CD4-positive, CD25-positive, alpha-beta regulatory T cell (primary cell): ENCODE measurements around the gene JAM3. TPM values are rescaled to one million over a fixed set of nuclear protein-coding genes. Genes with fewer than 3 reads are reported as not detected.

ENCODE experiments used
- ATAC-seq, 2 donors: fragments of 150-1000 bp; cut with Tn5 transposase; one replicate each; pipeline ENCODE4 v1.10.0; 2021; ENCODE audit warnings: low read depth in 2 of 2, moderate number of reproducible peaks in 2 of 2, moderate library complexity in 1 of 2
- DNase-seq, 3 donors: peaks; one replicate each; pipeline versions ENCODE4 v3.0.0 to v3.0.0-alpha.2; 2012 to 2022; ENCODE audit warnings: mixed read lengths in 1 of 3
- H3K27ac ChIP-seq: one replicate; pipeline ENCODE4 v1.7.0; 2013; ENCODE audit warnings: mild to moderate bottlenecking, low read length; ENCODE audit not compliant: insufficient read depth, poor library complexity, severe bottlenecking
- H3K27me3 ChIP-seq: one replicate; pipeline ENCODE4 v1.7.0; 2013; ENCODE audit warnings: low read length; ENCODE audit not compliant: control insufficient read depth, insufficient read depth
- H3K36me3 ChIP-seq: one replicate; pipeline ENCODE4 v1.7.0; 2013; ENCODE audit warnings: mild to moderate bottlenecking, low read length, moderate library complexity; ENCODE audit not compliant: control insufficient read depth, insufficient read depth
- H3K4me1 ChIP-seq: 2 replicates; pipeline ENCODE4 v1.7.0; 2013; ENCODE audit warnings: mild to moderate bottlenecking, low read length; ENCODE audit not compliant: insufficient read depth, control insufficient read depth, poor library complexity, severe bottlenecking
- H3K4me3 ChIP-seq: one replicate; pipeline ENCODE4 v1.7.0; 2013; ENCODE audit warnings: low read depth, mild to moderate bottlenecking, low read length, moderate library complexity
- H3K9me3 ChIP-seq, 2 experiments: 1 replicate in 1 of 2; 2 replicates in 1 of 2; pipeline ENCODE4 v1.7.0; 2013; ENCODE audit warnings: low read length in 2 of 2, mild to moderate bottlenecking in 1 of 2, moderate library complexity in 1 of 2; ENCODE audit not compliant: control insufficient read depth in 2 of 2
- H3K27ac Mint-ChIP-seq, 3 donors: one replicate each; pipeline ENCODE4 v1.8.0; 2020 to 2022; ENCODE audit warnings: mild to moderate bottlenecking in 3 of 3, mixed read lengths in 3 of 3, moderate library complexity in 2 of 3
- H3K27me3 Mint-ChIP-seq: one replicate; pipeline ENCODE4 v1.8.0; 2022; ENCODE audit warnings: mild to moderate bottlenecking, mixed read lengths
- H3K36me3 Mint-ChIP-seq: one replicate; pipeline ENCODE4 v1.8.0; 2020; ENCODE audit warnings: mixed read lengths
- H3K4me1 Mint-ChIP-seq, 4 donors: one replicate each; pipeline ENCODE4 v1.8.0; 2020 to 2022; ENCODE audit warnings: mixed read lengths in 4 of 4, mild to moderate bottlenecking in 1 of 4
- H3K4me3 Mint-ChIP-seq, 4 donors: one replicate each; pipeline ENCODE4 v1.8.0; 2020 to 2022; ENCODE audit warnings: mild to moderate bottlenecking in 4 of 4, mixed read lengths in 4 of 4, moderate library complexity in 3 of 4
- H3K9me3 Mint-ChIP-seq, 7 donors: one replicate each; pipeline ENCODE4 v1.8.0; 2020 to 2022; ENCODE audit warnings: mixed read lengths in 7 of 7, mild to moderate bottlenecking in 3 of 7, moderate library complexity in 2 of 7
- polyA plus RNA-seq, 4 donors: library from polyadenylated mRNA; unstranded; fragments of 300-500 nt; fragmentation: Illumina TruSeq; gene quantifications; one replicate each; pipeline ENCODE4 v1.2.3, GENCODE V29; 2021
- total RNA-seq: library from RNA; stranded (reverse); gene quantifications from one replicate; pipeline ENCODE4 v1.2.3, GENCODE V29; 2022

The JAM3 gene
- total and polyA plus RNA-seq, 5 donors from 2014 or later: 3.1 to 5.5 (median 3.3) TPM

DNA sequence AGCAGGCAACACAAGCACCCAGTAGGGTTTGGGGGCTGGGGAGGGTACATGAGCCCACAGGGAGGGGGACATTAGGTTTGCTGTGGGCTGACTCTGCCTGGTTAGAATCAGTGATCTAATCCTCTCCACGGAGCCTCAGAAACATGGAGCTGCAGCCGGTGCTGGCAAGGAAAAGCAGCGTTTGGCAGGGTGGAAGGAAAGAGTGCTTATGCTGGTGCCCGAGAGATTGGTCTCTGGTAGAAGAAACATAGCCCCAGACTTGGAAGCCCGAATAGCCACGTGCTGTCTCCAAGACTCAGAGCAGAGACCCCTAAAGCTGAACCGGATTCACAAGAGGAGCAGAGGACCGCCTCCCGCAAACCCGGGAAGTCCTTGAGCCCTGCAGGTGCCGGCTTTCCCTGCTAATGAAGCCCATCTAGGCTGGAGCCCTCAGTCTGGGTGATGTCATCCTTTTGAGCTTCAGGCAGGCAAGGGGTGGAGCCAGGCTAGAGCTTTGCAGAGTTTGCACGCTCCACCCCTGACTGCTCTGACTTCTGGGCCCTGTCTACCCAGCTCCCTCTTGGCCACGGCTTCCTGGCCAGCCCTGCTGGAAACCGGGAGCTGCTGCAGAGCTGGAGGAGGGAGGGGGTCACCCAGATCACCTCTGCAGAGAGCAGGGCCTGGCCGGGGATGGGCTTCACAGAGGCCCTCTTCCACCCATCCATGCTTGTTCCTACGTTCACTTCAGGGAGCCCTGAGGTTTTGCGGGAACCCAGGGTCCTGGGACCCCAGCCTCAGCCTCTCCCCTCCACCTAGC, 35.0 kb upstream of the JAM3 start:
- H3K4me1 ChIP-seq: peaks cover 49% of the 10 kb centered on the region
- Mint-ChIP-seq H3K9me3 (peaks cover 0 to 1% (median 0%) of the 10 kb centered on the region in 7 donors), H3K27me3 (peaks cover 9% of the 10 kb centered on the region), H3K36me3 (no peaks in the 10 kb centered on the region), H3K4me1 (peaks cover 4 to 76% (median 40%) of the 10 kb centered on the region in 4 donors), H3K27ac (peak overlapping the region; percentile 77 to 92 (median 91)), H3K4me3 (peak overlapping the region; percentile 74 to 87 (median 86))
- peak overlapping the region; percentile 34 for H3K4me3 ChIP-seq
- peak; percentile 46 to 88 (median 54) for DNase-seq
- peak; percentile 85 to 88 for ATAC-seq
- no peaks in the 10 kb centered on the region for H3K36me3 ChIP-seq
- H3K9me3 ChIP-seq: no peaks in the 10 kb centered on the region
- peak overlapping the region; percentile 53 for H3K27ac ChIP-seq
- no peaks in the 10 kb centered on the region for H3K27me3 ChIP-seq

DNA sequence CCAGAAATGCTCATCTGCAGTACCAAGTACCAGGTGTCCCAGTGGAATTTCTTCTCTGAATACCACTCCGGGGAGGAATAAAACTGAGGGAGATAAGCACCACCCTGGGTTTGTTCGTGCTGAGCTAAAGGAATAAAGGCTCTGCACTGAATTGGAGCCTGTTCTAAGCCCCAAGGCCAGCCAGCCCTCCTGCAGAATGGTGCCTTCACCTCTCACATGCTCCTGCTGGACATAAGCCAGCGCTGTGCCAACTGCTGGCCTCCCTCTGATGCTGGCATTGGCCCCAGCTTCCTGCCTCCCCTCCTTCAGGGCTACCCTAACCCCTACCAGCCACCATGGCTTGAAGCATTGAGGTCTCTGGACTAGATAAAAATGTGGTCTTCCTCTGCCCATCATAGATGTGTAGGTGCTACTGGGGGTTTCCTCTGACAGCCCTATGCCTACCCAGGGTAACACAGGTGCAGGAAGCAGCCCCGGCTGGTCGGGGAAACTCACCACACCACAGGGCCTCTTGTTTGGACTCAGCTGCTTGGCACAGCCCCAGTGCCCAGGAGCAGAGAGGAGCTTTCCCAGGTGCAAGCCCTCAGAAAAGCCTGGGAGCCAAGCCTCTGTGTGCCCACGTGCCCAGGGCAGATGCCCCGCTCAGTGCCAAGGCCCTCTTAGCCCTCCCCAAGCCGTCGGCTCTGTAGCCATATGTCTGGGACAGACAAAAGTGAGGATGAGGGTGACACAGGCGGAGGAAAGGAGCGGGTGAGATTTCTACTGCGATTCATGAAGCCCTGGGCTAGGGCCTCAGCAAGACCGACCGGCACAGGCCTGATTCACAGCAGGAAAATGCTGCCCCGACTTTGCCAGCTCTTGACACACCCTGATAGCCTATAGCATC, 34.1 kb upstream of the JAM3 start:
- Mint-ChIP-seq H3K4me3 (peak overlapping the region; percentile 38 to 93 (median 90)), H3K36me3 (no peaks in the 10 kb centered on the region), H3K9me3 (peaks cover 0 to 1% (median 0%) of the 10 kb centered on the region in 7 donors), H3K4me1 (peaks cover 4 to 69% (median 37%) of the 10 kb centered on the region in 4 donors), H3K27me3 (peaks cover 9% of the 10 kb centered on the region), H3K27ac (peak overlapping the region; percentile 43 to 92 (median 91))
- no peak overlapping the region for H3K4me3 ChIP-seq
- H3K36me3 ChIP-seq: no peaks in the 10 kb centered on the region
- H3K9me3 ChIP-seq: no peaks in the 10 kb centered on the region
- H3K27ac ChIP-seq: peak overlapping the region; percentile 16
- no peaks in the 10 kb centered on the region for H3K27me3 ChIP-seq
- H3K4me1 ChIP-seq: peaks cover 49% of the 10 kb centered on the region
- DNase-seq (peak in 1 of 3 donors; percentile 24), ATAC-seq (no peak)

DNA sequence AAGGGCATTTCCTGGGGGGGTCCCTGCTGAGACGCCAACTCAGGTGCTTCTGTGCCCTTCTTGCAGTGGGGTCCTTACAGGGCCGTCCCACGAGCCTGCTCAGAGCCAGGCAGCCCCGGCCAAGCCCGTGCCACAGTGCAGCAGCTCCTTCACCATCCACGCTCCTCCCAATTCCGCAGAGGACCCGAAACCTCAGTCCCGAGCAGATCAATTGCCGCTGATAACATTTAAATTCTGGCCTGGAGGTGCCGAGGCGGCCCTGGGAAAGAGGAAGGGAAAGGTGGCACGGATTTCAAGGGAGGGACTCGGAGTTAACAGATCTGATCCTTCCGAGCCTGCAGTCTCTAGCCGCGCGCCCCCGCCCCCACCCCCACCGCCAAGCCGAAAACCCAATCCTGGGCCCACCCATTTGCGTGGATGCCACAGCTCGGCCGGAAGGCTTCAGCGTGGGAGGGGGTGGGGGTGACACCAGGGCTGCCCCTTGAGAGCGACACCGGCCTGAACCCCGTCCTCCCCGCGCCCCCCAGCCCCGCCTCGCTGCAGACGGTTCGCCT, 32.3 kb upstream of the JAM3 start:
- Mint-ChIP-seq H3K4me3 (peak overlapping the region; percentile 87 to 98 (median 93)), H3K27me3 (peaks cover 4% of the 10 kb centered on the region), H3K36me3 (no peaks in the 10 kb centered on the region), H3K9me3 (peaks cover 0 to 1% (median 0%) of the 10 kb centered on the region in 7 donors), H3K27ac (peak overlapping the region; percentile 85 to 94 (median 86)), H3K4me1 (peaks cover 0 to 59% (median 32%) of the 10 kb centered on the region in 4 donors)
- ATAC-seq: peak in 1 of 2 donors; percentile 9
- no peaks in the 10 kb centered on the region for H3K27me3 ChIP-seq
- H3K4me1 ChIP-seq: peaks cover 49% of the 10 kb centered on the region
- H3K4me3 ChIP-seq: peak overlapping the region; percentile 66
- H3K9me3 ChIP-seq: no peaks in the 10 kb centered on the region
- no peaks in the 10 kb centered on the region for H3K36me3 ChIP-seq
- peak; percentile 18 to 47 (median 24) for DNase-seq
- peak overlapping the region; percentile 89 for H3K27ac ChIP-seq

DNA sequence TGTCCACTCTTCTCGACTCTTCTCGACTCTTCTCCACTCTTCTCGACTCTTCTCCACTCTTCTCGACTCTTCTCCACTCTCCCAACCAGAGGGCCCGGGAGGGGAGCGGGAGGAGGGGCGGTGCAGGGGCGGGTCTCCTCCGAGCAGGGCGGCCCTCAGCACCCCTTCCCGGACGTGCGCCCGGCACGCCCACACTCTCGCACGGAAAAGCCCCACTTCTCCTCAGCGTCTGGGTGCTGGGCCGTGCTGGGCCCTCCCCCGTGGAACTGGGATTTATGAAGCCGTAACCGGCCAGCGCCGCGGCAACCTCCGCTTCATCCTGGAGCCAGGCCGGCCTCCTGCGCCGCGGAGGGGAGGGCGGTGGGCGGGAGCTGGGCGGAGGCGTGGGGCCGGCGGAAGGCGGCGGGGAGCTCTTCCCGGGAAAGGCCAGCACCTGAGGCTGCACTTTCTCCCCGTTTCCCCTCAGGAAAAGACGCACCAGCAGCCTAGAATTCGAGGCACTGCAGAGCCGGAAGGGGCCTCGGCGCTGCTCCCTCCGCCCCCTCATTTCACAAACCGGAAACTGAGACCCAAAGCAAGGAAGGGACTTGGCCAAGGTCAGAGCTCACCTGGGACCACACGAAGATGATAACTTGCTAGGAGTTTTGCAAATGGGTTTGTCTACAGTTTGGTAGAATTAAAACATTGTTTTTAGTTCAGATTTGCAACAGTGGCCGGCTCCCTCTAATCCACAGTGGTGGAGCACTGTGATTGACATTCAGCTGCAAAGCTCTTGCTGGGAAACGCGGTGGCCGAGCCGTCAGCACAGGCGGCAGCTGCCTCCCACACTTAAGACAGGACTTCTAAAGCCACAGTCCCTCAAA, 31.6 kb upstream of the JAM3 start:
- peaks cover 49% of the 10 kb centered on the region for H3K4me1 ChIP-seq
- H3K27ac ChIP-seq: peak overlapping the region; percentile 89
- ATAC-seq (peak; percentile 58 to 66), DNase-seq (peak; percentile 48 to 74 (median 66))
- no peaks in the 10 kb centered on the region for H3K36me3 ChIP-seq
- Mint-ChIP-seq H3K27ac (peak overlapping the region; percentile 94 to 96 (median 95)), H3K27me3 (peaks cover 4% of the 10 kb centered on the region), H3K9me3 (peaks cover 0 to 1% (median 0%) of the 10 kb centered on the region in 7 donors), H3K4me3 (peak overlapping the region; percentile 87 to 98 (median 93)), H3K36me3 (no peaks in the 10 kb centered on the region), H3K4me1 (peaks cover 0 to 55% (median 32%) of the 10 kb centered on the region in 4 donors)
- H3K9me3 ChIP-seq: no peaks in the 10 kb centered on the region
- no peaks in the 10 kb centered on the region for H3K27me3 ChIP-seq
- H3K4me3 ChIP-seq: peak overlapping the region; percentile 69

DNA sequence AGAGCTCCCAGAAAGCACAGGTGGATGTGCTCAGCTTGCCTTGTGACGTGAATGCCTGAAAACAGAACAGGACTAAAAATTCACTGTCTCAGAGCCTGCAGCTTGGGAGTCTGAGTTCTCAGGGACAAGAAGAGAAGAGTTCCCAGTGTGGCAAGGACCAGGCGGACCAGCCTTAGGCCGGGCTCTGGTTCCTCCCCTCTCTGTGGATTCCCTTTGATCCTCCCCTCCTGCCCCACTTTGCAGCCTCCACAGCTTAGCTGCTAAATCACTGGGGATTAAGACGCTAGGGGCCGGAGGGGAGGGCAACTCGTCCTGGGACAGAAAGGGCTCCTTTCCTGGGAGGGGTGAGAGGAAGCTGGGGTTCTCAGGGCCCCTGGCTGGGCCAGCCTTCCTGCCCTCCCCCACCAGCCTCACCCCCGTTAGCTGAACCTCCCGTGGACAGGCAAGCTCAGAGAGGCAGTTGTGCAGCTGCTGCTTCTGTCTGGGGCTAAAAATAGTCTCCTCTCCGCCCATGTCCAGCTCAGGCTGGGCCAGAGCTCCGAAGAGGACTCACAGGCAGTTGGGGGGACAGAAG, 29.9 kb upstream of the JAM3 start:
- no peak overlapping the region for H3K27ac ChIP-seq
- Mint-ChIP-seq H3K4me3 (peak overlapping the region; percentile 59 to 74 (median 68)), H3K27ac (peak overlapping the region in 1 of 3 donors; percentile 9), H3K36me3 (no peaks in the 10 kb centered on the region), H3K9me3 (peaks cover 0 to 2% (median 0%) of the 10 kb centered on the region in 7 donors), H3K27me3 (peaks cover 9% of the 10 kb centered on the region), H3K4me1 (peaks cover 0 to 39% (median 26%) of the 10 kb centered on the region in 4 donors)
- no peak overlapping the region for H3K4me3 ChIP-seq
- H3K36me3 ChIP-seq: no peaks in the 10 kb centered on the region
- H3K9me3 ChIP-seq: no peaks in the 10 kb centered on the region
- H3K27me3 ChIP-seq: no peaks in the 10 kb centered on the region
- H3K4me1 ChIP-seq: peaks cover 38% of the 10 kb centered on the region
- no peak for ATAC-seq
- DNase-seq: no peak

DNA sequence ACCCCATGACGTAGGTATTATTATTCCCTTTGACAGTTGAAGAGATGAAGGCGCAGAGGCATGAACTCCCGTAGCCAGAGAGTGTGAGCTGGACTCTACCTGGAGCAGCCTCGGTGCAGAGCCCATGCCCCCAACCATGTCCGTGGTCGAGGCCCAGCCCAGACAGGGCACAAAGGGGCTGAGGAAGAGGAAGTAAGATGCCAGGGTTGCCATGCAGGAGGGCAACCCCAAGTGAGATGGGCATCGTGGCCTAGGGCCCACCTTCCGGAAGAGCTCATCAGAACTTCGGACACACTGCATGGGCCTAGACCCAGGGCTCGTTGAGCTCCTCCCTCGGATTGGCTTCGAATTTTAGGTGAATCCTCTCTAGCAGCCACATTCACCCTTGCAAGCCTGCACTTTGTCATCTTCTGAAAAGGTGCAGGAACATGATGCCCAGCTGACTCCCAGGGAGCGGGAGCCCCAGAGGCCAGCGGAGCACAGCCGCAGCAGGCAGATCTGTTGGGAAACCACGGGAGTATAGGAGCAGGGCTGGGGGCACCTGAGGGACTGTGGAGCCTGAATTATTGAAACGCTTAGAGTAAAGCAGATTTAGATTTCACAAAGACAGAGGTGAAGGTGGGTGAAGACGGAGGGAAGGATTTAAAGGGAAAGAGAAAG, 29.0 kb upstream of the JAM3 start:
- H3K36me3 Mint-ChIP-seq: no peaks in the 10 kb centered on the region
- H3K4me1 ChIP-seq: peaks cover 30% of the 10 kb centered on the region
- no peak overlapping the region for H3K27ac ChIP-seq
- no peaks in the 10 kb centered on the region for H3K27me3 ChIP-seq
- no peaks in the 10 kb centered on the region for H3K36me3 ChIP-seq
- no peak overlapping the region for H3K4me3 ChIP-seq
- ATAC-seq (no peak), DNase-seq (no peak)
- peaks cover 0 to 31% (median 23%) of the 10 kb centered on the region in 4 donors for H3K4me1 Mint-ChIP-seq
- H3K9me3 ChIP-seq: no peaks in the 10 kb centered on the region
- peak overlapping the region in 1 of 4 donors; percentile 27 for H3K4me3 Mint-ChIP-seq
- H3K9me3 Mint-ChIP-seq: peaks cover 0 to 2% (median 0%) of the 10 kb centered on the region in 7 donors
- H3K27me3 Mint-ChIP-seq: peaks cover 9% of the 10 kb centered on the region
- peak overlapping the region in 2 of 3 donors; percentile 24 to 87 for H3K27ac Mint-ChIP-seq
